Large intestine (tissue), 3 donors: ENCODE data around the gene RAI1. TPM values are rescaled to one million over a fixed set of nuclear protein-coding genes. Genes with fewer than 3 reads are reported as not detected.
A peak's percentile ranks its signal among the peaks of the same experiment; 100 is the strongest.

Experiments used
- DNase-seq, 2 donors: peaks; one replicate each; pipeline versions ENCODE4 v3.0.0 to v3.0.0-alpha.2; 2013
- H3K27ac ChIP-seq: one replicate; pipeline ENCODE4 v1.5.1; 2013; ENCODE audit warnings: low read length
- H3K27me3 ChIP-seq: 2 replicates; pipeline ENCODE4 v1.6.1; 2013; ENCODE audit warnings: low read length; ENCODE audit not compliant: control insufficient read depth, insufficient read depth
- H3K36me3 ChIP-seq: 2 replicates; pipeline ENCODE4 v1.6.1; 2013; ENCODE audit warnings: low read length; ENCODE audit not compliant: control insufficient read depth, insufficient read depth
- H3K4me1 ChIP-seq: one replicate; pipeline ENCODE4 v1.6.1; 2013; ENCODE audit warnings: low read length; ENCODE audit not compliant: control insufficient read depth, insufficient read depth
- H3K4me3 ChIP-seq: one replicate; pipeline ENCODE4 v1.5.1; 2013; ENCODE audit warnings: low read length
- H3K9me3 ChIP-seq: one replicate; pipeline ENCODE4 v1.6.1; 2013; ENCODE audit warnings: mild to moderate bottlenecking, low read depth, low read length, moderate library complexity; ENCODE audit not compliant: control insufficient read depth
- WGBS: methylation state at CpG from one replicate; pipeline ENCODE4 v1.1.5; 2013; ENCODE audit warnings: low lambda C conversion rate; ENCODE audit not compliant: insufficient coverage; 5-methylcytosine and 5-hydroxymethylcytosine counted together
- polyA plus RNA-seq: library from polyadenylated mRNA; unstranded; fragments of 120-200 nt; gene quantifications from one replicate; pipeline ENCODE4 v1.2.1, GENCODE V29; 2013

Gene RAI1
- polyA plus RNA-seq, 1 donor = 26.2 TPM

GRCh38 chr17:17818088-17818526, 136.8 kb downstream of the RAI1 start:
- H3K36me3 ChIP-seq = peaks cover 68% of the 10 kb centered on the region
- H3K9me3 ChIP-seq = no peaks in the 10 kb centered on the region
- H3K4me1 ChIP-seq = peaks cover 40% of the 10 kb centered on the region
- WGBS = no CpG with 5 or more reads among the region's 10 CpGs
- no peaks in the 10 kb centered on the region for H3K27me3 ChIP-seq
- DNase-seq = peak in 1 of 2 donors; percentile 48
- peak overlapping the region; percentile 14 for H3K27ac ChIP-seq
- no peak overlapping the region for H3K4me3 ChIP-seq

DNA sequence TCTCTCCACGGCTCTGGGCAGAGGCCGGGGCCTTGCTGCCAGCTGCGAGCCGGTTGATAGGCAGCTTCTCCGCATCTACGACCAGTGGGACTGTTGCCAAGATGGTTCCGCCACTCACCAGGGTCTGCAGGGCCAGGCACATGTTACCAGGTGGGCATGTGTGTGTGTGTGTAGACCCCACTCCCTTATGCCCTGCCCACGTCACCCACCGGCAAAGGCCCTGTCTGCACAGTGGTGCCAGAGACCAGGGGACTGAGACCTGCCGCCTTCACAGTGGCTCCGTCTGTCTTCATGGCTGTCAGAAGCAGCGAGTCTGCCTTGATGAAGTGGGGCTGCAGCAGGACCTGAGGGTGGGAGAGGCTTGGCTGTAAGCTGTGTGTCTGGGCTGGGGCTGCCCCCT, 137.9 kb downstream of the RAI1 start:
- H3K27ac ChIP-seq = no peak overlapping the region
- H3K36me3 ChIP-seq = peaks cover 59% of the 10 kb centered on the region
- H3K4me1 ChIP-seq = peaks cover 46% of the 10 kb centered on the region
- no peaks in the 10 kb centered on the region for H3K27me3 ChIP-seq
- no peak overlapping the region for H3K4me3 ChIP-seq
- WGBS = no CpG with 5 or more reads among the region's 12 CpGs
- DNase-seq = no peak
- H3K9me3 ChIP-seq = no peaks in the 10 kb centered on the region

- DNase-seq = peak in 1 of 2 donors; percentile 43
- no CpG with 5 or more reads among the region's 12 CpGs for WGBS
- H3K27me3 ChIP-seq = no peaks in the 10 kb centered on the region
- no peaks in the 10 kb centered on the region for H3K9me3 ChIP-seq
- H3K4me1 ChIP-seq = peaks cover 51% of the 10 kb centered on the region
- no peak overlapping the region for H3K4me3 ChIP-seq
- H3K36me3 ChIP-seq = peaks cover 54% of the 10 kb centered on the region
- no peak overlapping the region for H3K27ac ChIP-seq
These were observed 138.3 kb downstream of the RAI1 start for GRCh38 chr17:17819561-17819995.

DNA sequence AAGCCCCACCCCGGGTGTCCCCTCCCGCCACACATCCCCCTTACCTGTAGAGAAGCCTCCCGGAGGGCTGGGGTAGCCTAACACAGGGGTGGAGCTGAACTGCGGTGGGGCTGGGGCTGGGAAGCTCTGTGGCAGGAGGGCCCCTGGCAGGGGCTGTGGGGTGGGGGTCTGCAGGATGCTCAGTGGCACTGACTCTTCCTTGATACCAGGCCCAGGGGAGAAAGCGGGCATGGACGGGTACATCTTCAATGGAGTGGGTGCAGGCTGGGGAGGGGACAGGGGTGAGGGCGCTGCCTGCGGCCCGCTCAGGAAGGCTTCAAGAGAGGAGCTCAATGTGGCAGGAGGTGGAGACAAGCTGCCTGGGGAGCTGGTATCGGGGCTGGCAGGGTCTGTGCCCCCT, 138.8 kb downstream of the RAI1 start:
- H3K9me3 ChIP-seq = no peaks in the 10 kb centered on the region
- H3K36me3 ChIP-seq = peaks cover 50% of the 10 kb centered on the region
- H3K4me3 ChIP-seq = no peak overlapping the region
- peaks cover 56% of the 10 kb centered on the region for H3K4me1 ChIP-seq
- no peak overlapping the region for H3K27ac ChIP-seq
- WGBS = no CpG with 5 or more reads among the region's 10 CpGs
- H3K27me3 ChIP-seq = no peaks in the 10 kb centered on the region
- no peak for DNase-seq

GRCh38 chr17:17820463-17821158, 139.4 kb downstream of the RAI1 start:
- no peak for DNase-seq
- Histone ChIP-seq H3K9me3 (no peaks in the 10 kb centered on the region), H3K4me3 (no peak overlapping the region), H3K4me1 (peaks cover 61% of the 10 kb centered on the region), H3K36me3 (peaks cover 44% of the 10 kb centered on the region), H3K27ac (no peak overlapping the region), H3K27me3 (no peaks in the 10 kb centered on the region)
- no CpG with 5 or more reads among the region's 7 CpGs for whole genome bisulfite sequencing

DNA sequence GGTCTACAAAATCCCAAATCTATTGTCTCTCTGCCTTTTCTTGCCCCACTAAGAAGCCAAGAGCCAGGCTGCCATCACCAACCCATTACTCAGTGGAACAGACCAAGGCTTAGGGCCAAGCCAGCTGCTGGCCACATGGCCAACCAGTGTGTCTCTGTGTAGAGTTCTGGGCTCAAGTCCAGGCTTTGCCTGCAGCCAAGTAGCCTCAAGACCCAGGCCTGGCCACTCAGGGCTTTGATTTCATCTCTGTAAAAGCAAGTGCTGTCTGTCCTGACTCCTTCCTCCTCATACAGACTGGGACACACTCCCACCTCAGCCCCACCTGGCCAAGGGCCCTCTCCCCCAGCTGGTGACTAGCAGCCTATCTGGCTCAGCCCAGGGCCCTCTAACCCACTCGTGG, 140.9 kb downstream of the RAI1 start:
- H3K9me3 ChIP-seq = no peaks in the 10 kb centered on the region
- peaks cover 33% of the 10 kb centered on the region for H3K36me3 ChIP-seq
- no CpG with 5 or more reads among the region's 1 CpG for WGBS
- no peak overlapping the region for H3K27ac ChIP-seq
- DNase-seq = no peak
- no peaks in the 10 kb centered on the region for H3K27me3 ChIP-seq
- H3K4me1 ChIP-seq = peaks cover 69% of the 10 kb centered on the region
- H3K4me3 ChIP-seq = no peak overlapping the region

- Histone ChIP-seq H3K27me3 (no peaks in the 10 kb centered on the region), H3K9me3 (no peaks in the 10 kb centered on the region), H3K4me3 (peak overlapping the region; percentile 51), H3K36me3 (peaks cover 30% of the 10 kb centered on the region), H3K27ac (no peak overlapping the region), H3K4me1 (peaks cover 69% of the 10 kb centered on the region)
- no peak for DNase-seq
- WGBS = no CpG with 5 or more reads among the region's 3 CpGs
These were observed 141.4 kb downstream of the RAI1 start for GRCh38 chr17:17822616-17823015.

- Histone ChIP-seq H3K9me3 (no peaks in the 10 kb centered on the region), H3K27me3 (no peaks in the 10 kb centered on the region), H3K4me1 (peaks cover 62% of the 10 kb centered on the region), H3K27ac (peak overlapping the region; percentile 91), H3K36me3 (peaks cover 28% of the 10 kb centered on the region), H3K4me3 (peak overlapping the region; percentile 51)
- peak; percentile 86 to 90 for DNase-seq
- WGBS = no CpG with 5 or more reads among the region's 69 CpGs
These were observed 142.3 kb downstream of the RAI1 start for GRCh38 chr17:17823433-17824118.

- Histone ChIP-seq H3K4me1 (peaks cover 55% of the 10 kb centered on the region), H3K4me3 (peak overlapping the region; percentile 34), H3K9me3 (no peaks in the 10 kb centered on the region), H3K36me3 (peaks cover 21% of the 10 kb centered on the region), H3K27me3 (no peaks in the 10 kb centered on the region), H3K27ac (peak overlapping the region; percentile 91)
- DNase-seq = no peak
- WGBS = no CpG with 5 or more reads among the region's 11 CpGs
These were observed 143.0 kb downstream of the RAI1 start for GRCh38 chr17:17824119-17824782.

GRCh38 chr17:17824783-17825614, 143.7 kb downstream of the RAI1 start:
- Histone ChIP-seq H3K4me1 (peaks cover 49% of the 10 kb centered on the region), H3K4me3 (no peak overlapping the region), H3K36me3 (peaks cover 14% of the 10 kb centered on the region), H3K27me3 (no peaks in the 10 kb centered on the region), H3K9me3 (no peaks in the 10 kb centered on the region), H3K27ac (peak overlapping the region; percentile 91)
- peak in 1 of 2 donors; percentile 49 for DNase-seq
- WGBS = no CpG with 5 or more reads among the region's 14 CpGs
